Stimulated activated CD8-positive, alpha-beta memory T cell treated with anti-CD3 and anti-CD28 coated beads, Interleukin-12 subunit alpha, Interleukin-12 subunit beta, amount 100 ng/mL, for 24 hours (primary cell): ENCODE measurements around the gene MVB12B.
"Not testable (repeated sequence)": the region's sequence is repeated elsewhere in the genome, so short reads cannot be mapped to it uniquely, and the experiment has no call there.

Source experiments
- DNase-seq: peaks from one replicate; pipeline ENCODE4 v3.0.0-alpha.2; 2020; ENCODE audit errors: extremely low read depth

Gene MVB12B

GRCh38 chr9:126326228-126327005 lies at the start of gene MVB12B:
MVB12B (plus strand) TSS chr9:126326829; CDS start chr9:126326930, 101 bp downstream.
- DNase-seq = no peak

- DNase-seq = no peak
Measured at GRCh38 chr9:126283799-126284465, 42.7 kb upstream of the MVB12B start.

GRCh38 chr9:126285652-126286051 lies 41.0 kb upstream of the MVB12B start:
- not testable (repeated sequence) for DNase-seq

GRCh38 chr9:126287166-126287866 lies 39.3 kb upstream of the MVB12B start:
- no peak for DNase-seq

GRCh38 chr9:126290871-126291270 lies 35.8 kb upstream of the MVB12B start:
- DNase-seq = no peak

GRCh38 chr9:126291925-126292324 lies 34.7 kb upstream of the MVB12B start:
- no peak for DNase-seq

GRCh38 chr9:126292736-126293521 lies 33.7 kb upstream of the MVB12B start:
- no peak for DNase-seq

GRCh38 chr9:126293522-126293889 lies 33.1 kb upstream of the MVB12B start:
- DNase-seq = no peak

- DNase-seq = no peak
Measured at GRCh38 chr9:126294331-126295081, 32.1 kb upstream of the MVB12B start.

- DNase-seq = no peak
Measured at GRCh38 chr9:126295082-126295477, 31.5 kb upstream of the MVB12B start.

GRCh38 chr9:126295516-126295915 lies 31.1 kb upstream of the MVB12B start:
- no peak for DNase-seq

GRCh38 chr9:126295936-126296600 lies 30.6 kb upstream of the MVB12B start:
- no peak for DNase-seq

GRCh38 chr9:126296687-126297086 lies 29.9 kb upstream of the MVB12B start:
- no peak for DNase-seq

- DNase-seq = no peak
Measured at GRCh38 chr9:126297661-126298060, 29.0 kb upstream of the MVB12B start.

GRCh38 chr9:126298063-126298801 lies 28.4 kb upstream of the MVB12B start:
- no peak for DNase-seq

- no peak for DNase-seq
Measured at GRCh38 chr9:126299706-126300276, 26.8 kb upstream of the MVB12B start.

- DNase-seq = no peak
Measured at GRCh38 chr9:126301196-126301595, 25.4 kb upstream of the MVB12B start.

GRCh38 chr9:126301985-126302603 lies 24.5 kb upstream of the MVB12B start:
- DNase-seq = no peak

- DNase-seq = no peak
Measured at GRCh38 chr9:126302730-126303129, 23.9 kb upstream of the MVB12B start.
